ENCODE data around the gene ZNF710. TPM values are rescaled to one million over a fixed set of nuclear protein-coding genes. Genes with fewer than 3 reads are reported as not detected.

Gene ZNF710
- total and polyA plus RNA-seq, 10 donors: 12.5 to 66.4 (median 30.2) TPM

DNA sequence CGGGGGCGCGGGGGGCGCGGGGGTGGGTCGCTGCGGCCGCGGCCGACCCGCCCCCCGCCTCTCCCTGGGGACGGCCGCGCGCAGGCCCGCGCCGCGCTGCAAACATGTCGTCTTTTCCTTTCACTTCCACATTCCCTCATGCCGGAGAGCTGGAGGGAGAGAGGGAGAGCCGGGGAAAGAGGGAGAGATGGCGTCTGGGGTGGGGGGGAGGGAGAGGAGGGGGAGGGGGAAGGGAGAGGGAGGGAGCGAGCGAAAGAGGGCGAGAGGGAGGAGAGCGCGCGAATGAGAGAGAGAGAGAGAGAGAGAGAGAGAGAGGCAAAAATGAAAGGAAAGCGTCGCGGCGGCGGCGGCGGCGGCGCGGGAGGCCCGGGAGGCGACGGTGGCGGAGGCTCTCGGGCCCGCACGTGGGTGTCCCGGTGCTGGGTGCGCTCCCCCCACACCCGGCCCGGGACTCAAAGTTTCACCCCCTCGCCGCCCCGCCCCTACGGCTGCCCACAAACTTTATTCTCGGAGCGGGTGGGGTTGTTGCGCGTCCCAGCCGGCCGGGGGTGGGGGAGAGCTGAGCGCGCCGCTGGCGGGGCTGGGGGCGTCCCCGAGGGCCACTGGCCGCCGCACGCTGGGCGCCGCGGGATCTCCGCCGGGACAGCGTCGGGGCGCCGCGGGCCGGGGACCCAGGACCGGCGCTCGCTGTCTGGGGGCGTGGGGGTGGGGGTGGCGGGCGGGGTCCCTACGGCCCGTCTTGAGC lies 731 bp downstream of the ZNF710 start:
- peak overlapping the region; percentile 79 to 97 (median 94) for H3K27ac ChIP-seq
- H3K27me3 ChIP-seq (replicated peaks in 1 of 7): no peaks in the 10 kb centered on the region
- peak overlapping the region; percentile 71 to 92 (median 76) for H3K4me3 ChIP-seq
- DNase-seq: peak; percentile 92
- H3K36me3 ChIP-seq: peaks cover 0 to 4% (median 0%) of the 10 kb centered on the region in 6 donors
- no peaks in the 10 kb centered on the region for H3K9me3 ChIP-seq
- intact Hi-C loops (cut with DNase I; ENCODE audit: low total_unique reads): loop anchor here (10.0 kb wide), 1 partner anchor 63 kb away; no protein-coding TSS in a partner anchor
- WGBS, 5 donors: 0 to 1% (median 1%) methylated on average over 29 to 88 of the region's 89 CpGs
- peaks cover 25 to 78% (median 65%) of the 10 kb centered on the region in 6 donors for H3K4me1 ChIP-seq
- TF ChIP-seq, protein P1, sequence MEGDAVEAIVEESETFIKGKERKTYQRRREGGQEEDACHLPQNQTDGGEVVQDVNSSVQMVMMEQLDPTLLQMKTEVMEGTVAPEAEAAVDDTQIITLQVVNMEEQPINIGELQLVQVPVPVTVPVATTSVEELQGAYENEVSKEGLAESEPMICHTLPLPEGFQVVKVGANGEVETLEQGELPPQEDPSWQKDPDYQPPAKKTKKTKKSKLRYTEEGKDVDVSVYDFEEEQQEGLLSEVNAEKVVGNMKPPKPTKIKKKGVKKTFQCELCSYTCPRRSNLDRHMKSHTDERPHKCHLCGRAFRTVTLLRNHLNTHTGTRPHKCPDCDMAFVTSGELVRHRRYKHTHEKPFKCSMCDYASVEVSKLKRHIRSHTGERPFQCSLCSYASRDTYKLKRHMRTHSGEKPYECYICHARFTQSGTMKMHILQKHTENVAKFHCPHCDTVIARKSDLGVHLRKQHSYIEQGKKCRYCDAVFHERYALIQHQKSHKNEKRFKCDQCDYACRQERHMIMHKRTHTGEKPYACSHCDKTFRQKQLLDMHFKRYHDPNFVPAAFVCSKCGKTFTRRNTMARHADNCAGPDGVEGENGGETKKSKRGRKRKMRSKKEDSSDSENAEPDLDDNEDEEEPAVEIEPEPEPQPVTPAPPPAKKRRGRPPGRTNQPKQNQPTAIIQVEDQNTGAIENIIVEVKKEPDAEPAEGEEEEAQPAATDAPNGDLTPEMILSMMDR (IDR thresholded peaks at IDR 0.05 in 8 of 11, conservative IDR thresholded peaks at IDR 0.05 in 3 of 11): no peak
- TF ChIP-seq POLR2A (IDR thresholded peaks at IDR 0.05) (no peak), POLR2AphosphoS5 (IDR thresholded peaks at IDR 0.05) (peak; percentile 16 to 68 (median 46))

DNA sequence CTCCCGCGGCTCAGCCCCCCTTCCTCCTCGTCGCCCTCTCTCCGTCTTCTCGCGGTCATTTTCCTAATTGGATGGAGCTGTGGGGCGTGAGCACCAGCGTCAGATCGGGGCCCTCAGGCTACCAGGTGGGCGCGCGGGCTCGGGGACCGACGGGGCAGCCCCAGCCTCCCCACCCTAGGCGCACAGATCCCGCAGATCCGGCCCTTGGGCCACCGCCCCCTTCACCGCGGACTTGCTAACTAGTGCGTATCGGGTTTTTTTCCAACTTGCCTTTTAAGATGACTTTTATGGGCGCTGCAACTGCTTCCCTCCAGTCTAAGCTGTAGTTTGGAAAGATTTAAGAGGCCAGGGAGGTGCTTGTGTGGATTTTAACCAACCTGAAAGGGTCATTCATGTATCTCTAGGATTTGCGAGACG lies 1.3 kb downstream of the ZNF710 start:
- peak; percentile 87 for DNase-seq
- no peaks in the 10 kb centered on the region for H3K9me3 ChIP-seq
- peak overlapping the region; percentile 79 to 97 (median 94) for H3K27ac ChIP-seq
- peaks cover 0 to 5% (median 0%) of the 10 kb centered on the region in 6 donors for H3K36me3 ChIP-seq
- H3K27me3 ChIP-seq (replicated peaks in 1 of 7): no peaks in the 10 kb centered on the region
- peak in 1 of 3 donors; percentile 20 for TF ChIP-seq POLR2A (IDR thresholded peaks at IDR 0.05)
- peak in 2 of 3 donors; percentile 56 to 62 for TF ChIP-seq POLR2AphosphoS5 (IDR thresholded peaks at IDR 0.05)
- TF ChIP-seq, protein P1 (IDR thresholded peaks at IDR 0.05 in 8 of 11, conservative IDR thresholded peaks at IDR 0.05 in 3 of 11): no peak
- intact Hi-C loops (cut with DNase I; ENCODE audit: low total_unique reads): loop anchor here (10.0 kb wide), 1 partner anchor 62 kb away; no protein-coding TSS in a partner anchor
- H3K4me3 ChIP-seq: peak overlapping the region; percentile 71 to 92 (median 76)
- peaks cover 25 to 84% (median 68%) of the 10 kb centered on the region in 6 donors for H3K4me1 ChIP-seq
- 2 to 5% (median 3%) methylated on average over 10 to 27 of the region's 27 CpGs for WGBS, 5 donors

DNA sequence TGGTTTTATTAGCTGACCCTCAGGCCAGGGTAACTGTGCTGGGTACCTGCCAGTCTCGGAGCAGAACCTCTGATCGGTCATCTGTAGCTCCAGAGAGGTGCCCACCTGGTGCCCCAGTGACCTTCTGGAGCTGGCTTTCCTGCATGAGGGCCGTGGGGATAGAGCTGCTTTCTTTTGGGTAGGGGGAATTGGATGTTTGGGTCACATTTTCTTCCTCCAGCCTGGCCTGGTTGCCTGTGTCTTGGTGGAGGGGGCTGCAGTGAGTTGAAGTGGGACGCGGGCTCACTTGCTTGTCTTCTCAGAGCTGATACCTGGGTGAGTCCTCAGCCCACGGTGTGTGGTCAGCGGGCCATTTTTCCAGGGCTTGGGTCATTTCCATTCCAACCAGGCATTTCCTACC lies 2.6 kb downstream of the ZNF710 start:
- 86 to 93% (median 90%) methylated on average over 7 of the region's 7 CpGs for WGBS, 5 donors
- Histone ChIP-seq H3K9me3 (no peaks in the 10 kb centered on the region), H3K4me3 (peak overlapping the region in 3 of 8 donors; percentile 78 to 92 (median 84)), H3K27ac (peak overlapping the region; percentile 19 to 97 (median 94)), H3K27me3 (replicated peaks in 1 of 7) (no peaks in the 10 kb centered on the region), H3K36me3 (peaks cover 0 to 5% (median 0%) of the 10 kb centered on the region in 6 donors), H3K4me1 (peaks cover 25 to 90% (median 76%) of the 10 kb centered on the region in 6 donors)
- intact Hi-C loops (cut with DNase I; ENCODE audit: low total_unique reads): loop anchor here (10.0 kb wide), 1 partner anchor 61 kb away; no protein-coding TSS in a partner anchor
- TF ChIP-seq, protein P1 (IDR thresholded peaks at IDR 0.05 in 8 of 11, conservative IDR thresholded peaks at IDR 0.05 in 3 of 11): no peak
- TF ChIP-seq POLR2A (IDR thresholded peaks at IDR 0.05): no peak
- DNase-seq: no peak

DNA sequence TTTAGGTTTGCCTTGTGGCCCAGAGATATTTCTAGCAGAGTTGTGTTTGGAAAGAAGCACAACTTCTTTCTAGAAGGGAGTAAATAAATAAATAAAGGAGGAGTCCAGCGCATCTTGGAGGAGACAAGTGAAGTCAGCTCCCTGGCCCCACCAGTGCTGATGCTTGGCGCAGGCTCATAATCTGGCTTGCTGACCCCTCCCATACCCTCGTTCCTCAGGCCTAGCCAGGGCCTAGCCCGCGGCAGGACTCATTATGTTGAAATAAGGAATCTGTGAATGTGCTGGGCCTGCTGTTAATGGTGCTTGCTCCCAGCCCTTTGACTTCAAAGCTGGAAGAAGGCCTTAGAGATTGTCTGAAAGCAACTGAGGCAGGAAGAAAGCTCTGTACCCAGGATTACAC lies 3.1 kb downstream of the ZNF710 start:
- intact Hi-C loops (cut with DNase I; ENCODE audit: low total_unique reads): loop anchor here (10.0 kb wide), 1 partner anchor 61 kb away; no protein-coding TSS in a partner anchor
- TF ChIP-seq POLR2A (IDR thresholded peaks at IDR 0.05) (no peak), POLR2AphosphoS5 (IDR thresholded peaks at IDR 0.05) (no peak)
- TF ChIP-seq, protein P1 (IDR thresholded peaks at IDR 0.05 in 8 of 11, conservative IDR thresholded peaks at IDR 0.05 in 3 of 11): no peak
- H3K27me3 ChIP-seq (replicated peaks in 1 of 7): no peaks in the 10 kb centered on the region
- H3K4me3 ChIP-seq: peak overlapping the region in 2 of 8 donors; percentile 84 to 92
- no peaks in the 10 kb centered on the region for H3K9me3 ChIP-seq
- peaks cover 21 to 90% (median 76%) of the 10 kb centered on the region in 6 donors for H3K4me1 ChIP-seq
- peak overlapping the region; percentile 13 to 97 (median 94) for H3K27ac ChIP-seq
- peaks cover 0 to 9% (median 0%) of the 10 kb centered on the region in 6 donors for H3K36me3 ChIP-seq
- 54 to 83% (median 63%) methylated on average over 5 of the region's 5 CpGs for WGBS, 5 donors
- DNase-seq: no peak
